OCI-LY7 (cell line): ENCODE measurements around the gene KCTD21. TPM values are rescaled to one million over a fixed set of nuclear protein-coding genes. Genes with fewer than 3 reads are reported as not detected.

ENCODE experiments used
- BruUV-seq: library from RNA; stranded (reverse); fragments of 400-500 nt; replicated peaks from 2 replicates; lab custom pipeline; 2021; lab: Mats Ljungman, UMichigan
- CTCF ChIA-PET: fragments of 300-600 bp; sonication (Branson Sonifier 250); formaldehyde crosslinking; loops from one replicate; lab custom pipeline; 2022; ENCODE audit warnings: antibody characterized with exemption; ENCODE audit not compliant: unreplicated experiment; lab: Charles Lee
- POLR2A ChIA-PET: fragments of 300-600 bp; sonication (Branson Sonifier 250); formaldehyde crosslinking; loops from one replicate; lab custom pipeline; 2022; ENCODE audit warnings: antibody characterized with exemption; lab: Charles Lee
- DNase-seq: peaks from one replicate; pipeline ENCODE4 v3.0.0-alpha.2; 2015; ENCODE audit warnings: low spot score
- H2AFZ ChIP-seq: fragments of 200-600 bp; sonication (generic), shearing (Covaris generic); 2 replicates; pipeline ENCODE4 v1.6.1; 2014; ENCODE audit warnings: mild to moderate bottlenecking, antibody characterized with exemption, low read length, moderate library complexity
- H3K27ac ChIP-seq: fragments of 200-600 bp; sonication (generic); 2 replicates; pipeline ENCODE4 v1.5.1; 2014; ENCODE audit warnings: mixed run types, low read depth, mild to moderate bottlenecking, moderate library complexity, low read length, inconsistent platforms; ENCODE audit not compliant: poor library complexity, severe bottlenecking
- H3K36me3 ChIP-seq: fragments of 200-600 bp; sonication (generic); 2 replicates; pipeline ENCODE4 v1.6.1; 2014; ENCODE audit warnings: mild to moderate bottlenecking, antibody characterized with exemption, low read length, moderate library complexity, mixed read lengths; ENCODE audit not compliant: insufficient read depth
- H3K4me1 ChIP-seq: fragments of 200-600 bp; sonication (generic); 2 replicates; pipeline ENCODE4 v1.5.1; 2014; ENCODE audit warnings: mild to moderate bottlenecking, low read length; ENCODE audit not compliant: insufficient read depth, poor library complexity, severe bottlenecking
- H3K4me2 ChIP-seq: fragments of 200-600 bp; sonication (generic); 2 replicates; pipeline ENCODE4 v1.6.1; 2014; ENCODE audit warnings: mild to moderate bottlenecking, low read length
- H3K4me3 ChIP-seq: fragments of 200-600 bp; sonication (generic); 2 replicates; pipeline ENCODE4 v1.5.1; 2014; ENCODE audit warnings: mild to moderate bottlenecking, low read depth, low read length; ENCODE audit not compliant: poor library complexity, severe bottlenecking
- H3K79me2 ChIP-seq: fragments of 200-600 bp; sonication (generic); 2 replicates; pipeline ENCODE4 v1.6.1; 2016; ENCODE audit warnings: low read depth, mild to moderate bottlenecking, low read length, moderate library complexity, mixed read lengths; ENCODE audit not compliant: insufficient read depth
- H3K9me2 ChIP-seq: fragments of 200-600 bp; sonication (generic); 2 replicates; pipeline ENCODE4 v1.6.1; 2016; ENCODE audit warnings: mild to moderate bottlenecking, low read length, mixed read lengths; ENCODE audit not compliant: insufficient read depth
- H3K9me3 ChIP-seq: fragments of 200-600 bp; sonication (generic); 2 replicates; pipeline ENCODE4 v1.6.1; 2014; ENCODE audit warnings: mild to moderate bottlenecking, mixed run types, low read length, mixed read lengths
- H4K20me1 ChIP-seq: fragments of 200-600 bp; sonication (generic); 2 replicates; pipeline ENCODE4 v1.6.1; 2014; ENCODE audit warnings: mild to moderate bottlenecking, antibody characterized with exemption, low read length, moderate library complexity, mixed read lengths; ENCODE audit not compliant: insufficient read depth
- EZH2phosphoT487 ChIP-seq: fragments of 200-600 bp; sonication (generic); IDR thresholded peaks from 2 replicates; pipeline ENCODE4 v1.6.1; 2018; ENCODE audit warnings: low read depth, borderline replicate concordance, mild to moderate bottlenecking, mixed run types, antibody characterized with exemption, low read length, moderate library complexity, mixed read lengths
- intact Hi-C: fragments of 100-400 bp; cut with micrococcal nuclease; formaldehyde crosslinking; loops from one replicate; pipeline ENCODE4 v1.10.0; 2022; ENCODE audit not compliant: unreplicated experiment
- total RNA-seq, 2 experiments: library from RNA; depleted of rRNA in 1 of 2; stranded (reverse); fragments of >200 nt in 1 of 2; shearing (Covaris generic) in 1 of 2; gene quantifications; 2 replicates each; pipeline ENCODE4 v1.2.3, GENCODE V29; 2014 to 2022
- TF ChIP-seq, protein P1 (sequence below): fragments of 200-600 bp; sonication (generic); conservative IDR thresholded peaks from 2 replicates; pipeline ENCODE4 v1.5.1; 2014; ENCODE audit warnings: mild to moderate bottlenecking, antibody characterized with exemption, low read length, moderate library complexity, mixed read lengths

The KCTD21 gene
- total RNA-seq, 2 experiments from 2014 or later, result 1.5 to 2.5 TPM

DNA sequence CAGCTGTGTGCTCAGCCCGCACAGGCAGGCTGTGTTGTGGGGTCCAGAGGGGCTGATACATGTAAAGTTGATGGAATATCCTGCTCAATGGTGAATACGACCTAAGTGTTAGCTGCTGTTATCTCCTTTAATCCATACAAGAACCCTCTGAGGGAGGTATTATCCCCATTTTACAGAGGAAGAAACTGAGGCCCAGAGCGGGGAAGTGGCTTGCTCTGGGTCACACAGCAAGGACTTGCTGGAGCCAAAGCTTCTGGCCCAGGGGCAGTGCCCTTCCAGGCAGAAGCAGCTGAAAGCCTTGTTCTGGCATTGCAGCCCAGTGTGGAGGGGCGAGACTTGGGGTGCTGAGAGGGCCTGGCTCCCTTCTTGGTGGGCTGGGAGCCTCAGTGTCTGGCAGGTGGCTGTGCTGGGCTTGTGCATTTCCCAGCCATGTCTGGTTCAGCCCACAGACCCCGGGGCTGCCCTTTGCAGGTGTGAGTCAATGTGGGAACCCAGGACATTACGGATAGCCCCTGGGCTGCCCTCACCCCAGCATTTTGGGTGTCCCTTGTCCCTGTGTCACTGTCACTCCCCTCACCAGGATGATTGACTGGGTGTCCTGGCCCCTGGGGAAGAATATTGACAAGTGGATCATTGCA, 10.7 kb upstream of the KCTD21 start:
- Histone ChIP-seq H3K9me3 (no peaks in the 10 kb centered on the region), H3K4me2 (no peak overlapping the region), H4K20me1 (no peaks in the 10 kb centered on the region), H3K79me2 (no peaks in the 10 kb centered on the region), H3K9me2 (no peaks in the 10 kb centered on the region), H2AFZ (no peak overlapping the region), H3K4me1 (peaks cover 15% of the 10 kb centered on the region), H3K36me3 (no peaks in the 10 kb centered on the region), H3K4me3 (no peak overlapping the region), H3K27ac (no peak overlapping the region)
- DNase-seq, result no peak
- no TSS peak for BruUV-seq
- intact Hi-C loops, result no loop called here
- POLR2A ChIA-PET, result interaction anchor here (2.4 kb wide), 1 partner anchor 9 kb away, joined by 5 read pairs; no protein-coding TSS in a partner anchor
- CTCF ChIA-PET, result no interaction called here
- no peak for TF ChIP-seq EZH2phosphoT487
- TF ChIP-seq, protein P1, sequence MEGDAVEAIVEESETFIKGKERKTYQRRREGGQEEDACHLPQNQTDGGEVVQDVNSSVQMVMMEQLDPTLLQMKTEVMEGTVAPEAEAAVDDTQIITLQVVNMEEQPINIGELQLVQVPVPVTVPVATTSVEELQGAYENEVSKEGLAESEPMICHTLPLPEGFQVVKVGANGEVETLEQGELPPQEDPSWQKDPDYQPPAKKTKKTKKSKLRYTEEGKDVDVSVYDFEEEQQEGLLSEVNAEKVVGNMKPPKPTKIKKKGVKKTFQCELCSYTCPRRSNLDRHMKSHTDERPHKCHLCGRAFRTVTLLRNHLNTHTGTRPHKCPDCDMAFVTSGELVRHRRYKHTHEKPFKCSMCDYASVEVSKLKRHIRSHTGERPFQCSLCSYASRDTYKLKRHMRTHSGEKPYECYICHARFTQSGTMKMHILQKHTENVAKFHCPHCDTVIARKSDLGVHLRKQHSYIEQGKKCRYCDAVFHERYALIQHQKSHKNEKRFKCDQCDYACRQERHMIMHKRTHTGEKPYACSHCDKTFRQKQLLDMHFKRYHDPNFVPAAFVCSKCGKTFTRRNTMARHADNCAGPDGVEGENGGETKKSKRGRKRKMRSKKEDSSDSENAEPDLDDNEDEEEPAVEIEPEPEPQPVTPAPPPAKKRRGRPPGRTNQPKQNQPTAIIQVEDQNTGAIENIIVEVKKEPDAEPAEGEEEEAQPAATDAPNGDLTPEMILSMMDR, result no peak

DNA sequence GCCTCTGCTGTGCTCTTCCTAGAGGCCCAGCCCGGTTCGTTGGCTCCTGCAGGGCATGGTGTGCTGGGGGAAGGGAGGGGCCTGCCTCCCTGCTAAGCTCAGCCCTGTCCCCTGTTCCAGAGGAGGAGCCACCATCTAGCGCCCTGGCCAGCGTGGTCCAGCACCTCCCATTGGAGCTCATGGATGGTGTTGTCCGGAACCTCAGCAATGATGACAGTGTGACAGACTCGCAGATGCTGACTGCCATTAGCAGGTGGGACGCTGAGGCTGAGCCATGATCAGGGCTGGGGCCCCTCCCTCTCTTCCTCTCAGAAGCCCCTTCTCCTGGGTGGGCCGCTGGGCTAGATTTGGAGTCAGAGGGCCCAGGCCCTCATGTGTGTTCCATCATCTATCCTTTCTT, 9.4 kb upstream of the KCTD21 start:
- BruUV-seq, result no TSS peak
- H3K4me3 ChIP-seq, result no peak overlapping the region
- no peaks in the 10 kb centered on the region for H4K20me1 ChIP-seq
- H3K4me1 ChIP-seq, result peaks cover 10% of the 10 kb centered on the region
- H3K9me3 ChIP-seq, result no peaks in the 10 kb centered on the region
- H2AFZ ChIP-seq, result no peak overlapping the region
- no peak for DNase-seq
- H3K4me2 ChIP-seq, result no peak overlapping the region
- H3K9me2 ChIP-seq, result no peaks in the 10 kb centered on the region
- intact Hi-C loops, result no loop called here
- no peaks in the 10 kb centered on the region for H3K79me2 ChIP-seq
- POLR2A ChIA-PET, result interaction anchor here (0.5 to 0.6 kb wide), 2 partner anchors 48 to 78 kb away, joined by 3 to 4 read pairs; no protein-coding TSS in a partner anchor
- no peaks in the 10 kb centered on the region for H3K36me3 ChIP-seq
- no peak overlapping the region for H3K27ac ChIP-seq
- TF ChIP-seq EZH2phosphoT487, result no peak
- TF ChIP-seq, protein P1, result no peak
- CTCF ChIA-PET, result no interaction called here

DNA sequence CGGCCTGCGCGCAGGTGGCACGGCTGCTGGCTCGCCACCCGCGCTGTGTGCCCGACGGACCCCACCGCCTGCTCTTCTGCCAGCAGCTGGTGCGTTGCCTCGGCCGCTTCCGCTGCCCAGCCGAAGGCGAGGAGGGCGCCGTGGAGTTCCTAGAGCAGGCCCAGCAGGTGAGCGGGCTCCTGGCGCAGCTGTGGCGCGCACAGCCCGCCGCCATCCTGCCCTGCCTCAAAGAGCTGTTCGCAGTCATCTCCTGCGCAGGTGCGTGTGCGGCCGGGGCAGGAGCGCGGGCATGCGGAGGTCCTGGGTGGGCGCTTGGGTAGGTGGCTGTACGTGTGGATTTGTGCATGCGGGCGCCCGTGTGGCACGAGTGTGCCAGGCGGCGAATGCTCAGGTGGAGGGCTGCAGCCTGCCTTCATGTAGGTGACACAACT, 8.2 kb upstream of the KCTD21 start:
- Histone ChIP-seq H3K36me3 (no peaks in the 10 kb centered on the region), H4K20me1 (no peaks in the 10 kb centered on the region), H3K9me3 (no peaks in the 10 kb centered on the region), H3K4me3 (no peak overlapping the region), H3K4me1 (no peaks in the 10 kb centered on the region), H3K27ac (no peak overlapping the region), H3K9me2 (no peaks in the 10 kb centered on the region), H3K79me2 (no peaks in the 10 kb centered on the region), H3K4me2 (no peak overlapping the region), H2AFZ (no peak overlapping the region)
- ChIA-PET POLR2A (no interaction called here), CTCF (interaction anchor here (0.6 kb wide), 1 partner anchor 64 kb away, joined by 3 read pairs; no protein-coding TSS in a partner anchor)
- no peak for DNase-seq
- TF ChIP-seq, protein P1, result no peak
- no peak for TF ChIP-seq EZH2phosphoT487
- BruUV-seq, result no TSS peak
- intact Hi-C loops, result no loop called here
